A549 (cell line): ENCODE results near the gene SVOPL. TPM values are rescaled to one million over a fixed set of nuclear protein-coding genes. Genes with fewer than 3 reads are reported as not detected.
"Not testable (repeated sequence)": the region's sequence is repeated elsewhere in the genome, so short reads cannot be mapped to it uniquely, and the experiment has no call there.

Source experiments
- ATAC-seq, 2 experiments: fragments of 200-7000 bp in 1 of 2; fragments of >200 bp in 1 of 2; cut with Nextera tagmentation in 1 of 2; cut with Tn5 transposase in 1 of 2; 3 replicates each; pipeline versions ENCODE4 v1.8.0 to v1.9.1; 2018 to 2020; ENCODE audit warnings: mild to moderate bottlenecking in 1 of 2, moderate library complexity in 1 of 2
- CTCF ChIA-PET: fragments of 300-600 bp; sonication (Branson Sonifier 250); formaldehyde crosslinking; extraction: SDS; loops from one replicate; lab custom pipeline; 2021; ENCODE audit warnings: antibody characterized with exemption, inconsistent platforms; lab: Yijun Ruan, JAX
- POLR2A ChIA-PET: fragments of 350-600 bp; formaldehyde crosslinking; extraction: SDS; loops from one replicate; lab custom pipeline; 2021; ENCODE audit warnings: antibody characterized with exemption, inconsistent platforms; lab: Yijun Ruan, JAX
- DNase-seq, 2 experiments: peaks; one replicate each; pipeline versions ENCODE4 v3.0.0 to v3.0.0-alpha.2; 2011 to 2016; ENCODE audit warnings: low read depth in 1 of 2, low spot score in 1 of 2
- FAIRE-seq: peaks from 2 replicates; lab custom pipeline; 2011; peaks lifted over from hg19 to GRCh38; lab: Jason Lieb, UNC
- H3K27ac ChIP-seq, 2 experiments: fragments of >200 bp; sonication (Bioruptor Twin); formaldehyde crosslinking; 3 replicates each; pipeline ENCODE4 v1.5.1; 2016 to 2017
- H3K4me1 ChIP-seq: fragments of >200 bp; sonication (Bioruptor Twin); formaldehyde crosslinking; 3 replicates; pipeline ENCODE4 v1.6.1; 2016
- H3K4me2 ChIP-seq: fragments of >200 bp; sonication (Bioruptor Twin); formaldehyde crosslinking; 3 replicates; pipeline ENCODE4 v1.6.1; 2016
- H3K4me3 ChIP-seq: fragments of >200 bp; sonication (Bioruptor Twin); formaldehyde crosslinking; 3 replicates; pipeline ENCODE4 v1.5.1; 2016
- H3K9me3 ChIP-seq: fragments of >200 bp; sonication (Bioruptor Twin); formaldehyde crosslinking; 3 replicates; pipeline ENCODE4 v1.6.1; 2016
- CBX2 ChIP-seq: fragments of 200-600 bp; sonication (generic); IDR thresholded peaks from 2 replicates; pipeline ENCODE4 v1.6.1; 2016; ENCODE audit warnings: low read depth, mild to moderate bottlenecking, borderline replicate concordance
- CBX8 ChIP-seq: fragments of 200-600 bp; sonication (generic); IDR thresholded peaks from 2 replicates; pipeline ENCODE4 v1.6.1; 2016
- CEBPB ChIP-seq, 2 experiments: fragments of >200 bp in 1 of 2; sonication (Bioruptor Twin) in 1 of 2; formaldehyde crosslinking in 1 of 2; IDR thresholded peaks; 2 replicates each; pipeline ENCODE4 v1.6.1; 2012 to 2016
- CHD2 ChIP-seq: fragments of 150-350 bp; IDR thresholded peaks from 2 replicates; pipeline ENCODE4 v1.6.1; 2014; ENCODE audit warnings: low read length; ENCODE audit not compliant: partially characterized antibody
- EHMT2 ChIP-seq: fragments of 200-600 bp; sonication (generic); IDR thresholded peaks from 2 replicates; pipeline ENCODE4 v1.6.1; 2016; ENCODE audit warnings: antibody characterized with exemption, low read depth, mild to moderate bottlenecking, moderate library complexity
- EP300 ChIP-seq, 2 experiments: fragments of >200 bp; sonication (Bioruptor Twin); formaldehyde crosslinking; IDR thresholded peaks; 2 replicates in 1 of 2; 3 replicates in 1 of 2; pipeline ENCODE4 v1.6.1; 2016 to 2017
- FOSB ChIP-seq: fragments of 250-450 bp; sonication (Bioruptor Pico); IDR thresholded peaks from 2 replicates; pipeline ENCODE4 v1.5.0; 2020; ENCODE audit warnings: mild to moderate bottlenecking, moderate library complexity
- FOXS1 ChIP-seq: fragments of 250-450 bp; sonication (Bioruptor Pico); IDR thresholded peaks from 2 replicates; pipeline ENCODE4 v1.5.0; 2020; ENCODE audit warnings: mild to moderate bottlenecking, moderate library complexity
- GATA3 ChIP-seq: IDR thresholded peaks from 2 replicates; pipeline ENCODE4 v1.6.1; 2012; ENCODE audit warnings: borderline replicate concordance
- HEYL ChIP-seq: fragments of 250-450 bp; sonication (Bioruptor Pico); IDR thresholded peaks from 2 replicates; pipeline ENCODE4 v1.8.0; 2021; ENCODE audit warnings: mild to moderate bottlenecking, moderate library complexity
- HOXA7 ChIP-seq: fragments of 250-450 bp; sonication (Bioruptor Pico); IDR thresholded peaks from 2 replicates; pipeline ENCODE4 v1.5.0; 2020; ENCODE audit warnings: mild to moderate bottlenecking, moderate library complexity
- JUN ChIP-seq, 2 experiments: fragments of >200 bp; sonication (Bioruptor Twin); formaldehyde crosslinking; IDR thresholded peaks; 2 replicates in 1 of 2; 3 replicates in 1 of 2; pipeline ENCODE4 v1.6.1; 2016 to 2017
- KDM1A ChIP-seq: fragments of 200-600 bp; sonication (generic); IDR thresholded peaks from 2 replicates; pipeline ENCODE4 v1.6.1; 2016; ENCODE audit warnings: low read depth, mild to moderate bottlenecking
- MAFK ChIP-seq: fragments of 450-650 bp; IDR thresholded peaks from 2 replicates; pipeline ENCODE4 v1.6.1; 2014; ENCODE audit not compliant: partially characterized antibody
- MAX ChIP-seq: IDR thresholded peaks from 2 replicates; pipeline ENCODE4 v1.6.1; 2012
- MAZ ChIP-seq: fragments of 150-350 bp; IDR thresholded peaks from 2 replicates; pipeline ENCODE4 v1.6.1; 2014; ENCODE audit warnings: antibody characterized with exemption, low read depth, low read length, borderline replicate concordance
- NPAS2 ChIP-seq: fragments of 250-450 bp; sonication (Bioruptor Pico); IDR thresholded peaks from 2 replicates; pipeline ENCODE4 v1.8.0; 2022; ENCODE audit warnings: mild to moderate bottlenecking, moderate library complexity, borderline replicate concordance
- NR3C1 ChIP-seq: fragments of >200 bp; sonication (Bioruptor Twin); formaldehyde crosslinking; IDR thresholded peaks from 3 replicates; pipeline ENCODE4 v1.6.1; 2017
- PHF8 ChIP-seq: fragments of 200-600 bp; sonication (generic); IDR thresholded peaks from 2 replicates; pipeline ENCODE4 v1.6.1; 2016; ENCODE audit warnings: low read depth, mild to moderate bottlenecking, antibody characterized with exemption, moderate library complexity, borderline replicate concordance
- POLR2A ChIP-seq: IDR thresholded peaks from 2 replicates; pipeline ENCODE4 v1.6.1; 2012; ENCODE audit warnings: mild to moderate bottlenecking, low read length
- POLR2AphosphoS2 ChIP-seq: conservative IDR thresholded peaks from 2 replicates; pipeline ENCODE4 v1.6.1; 2012; ENCODE audit warnings: low read length, improper control_type of control experiment, inconsistent platforms
- RFX5 ChIP-seq: fragments of 450-650 bp; IDR thresholded peaks from 2 replicates; pipeline ENCODE4 v1.7.1; 2014; ENCODE audit warnings: antibody characterized with exemption, mild to moderate bottlenecking, moderate library complexity
- RNF2 ChIP-seq: fragments of 200-600 bp; sonication (generic); IDR thresholded peaks from 2 replicates; pipeline ENCODE4 v1.6.1; 2016; ENCODE audit warnings: low read depth, mild to moderate bottlenecking, antibody characterized with exemption, moderate library complexity, borderline replicate concordance
- SMC3 ChIP-seq: fragments of >200 bp; sonication (Bioruptor Twin); formaldehyde crosslinking; IDR thresholded peaks from 3 replicates; pipeline ENCODE4 v1.6.1; 2018; ENCODE audit warnings: inconsistent platforms
- SREBF2 ChIP-seq: fragments of 450-650 bp; IDR thresholded peaks from 2 replicates; pipeline ENCODE4 v1.6.1; 2014; ENCODE audit warnings: mild to moderate bottlenecking, moderate library complexity
- TFCP2L1 ChIP-seq: fragments of 250-450 bp; sonication (Bioruptor Pico); IDR thresholded peaks from 2 replicates; pipeline ENCODE4 v1.5.0; 2021; ENCODE audit warnings: mild to moderate bottlenecking
- ZFP36 ChIP-seq: fragments of 450-650 bp; IDR thresholded peaks from 2 replicates; pipeline ENCODE4 v1.6.1; 2014; ENCODE audit warnings: borderline replicate concordance; ENCODE audit not compliant: partially characterized antibody
- ZNF302 ChIP-seq: fragments of 250-450 bp; sonication (Bioruptor Pico); IDR thresholded peaks from 2 replicates; pipeline ENCODE4 v1.9.0; 2021; ENCODE audit warnings: inconsistent platforms, mild to moderate bottlenecking, moderate library complexity
- WGBS: methylation state at CpG from one replicate; pipeline ENCODE4 v1.1.6; 2017; ENCODE audit errors: missing lambda C conversion rate; 5-methylcytosine and 5-hydroxymethylcytosine counted together
- polyA plus RNA-seq, 4 experiments: library from polyadenylated mRNA; depleted of rRNA in 3 of 4; stranded (reverse); fragments of >200 nt; fragmentation: RNase III in 1 of 4; extraction: RNeasy Plus Mini Kit Qiagen cat#74134 plus additional on column Dnase treatment in 1 of 4; gene quantifications; 2 replicates in 3 of 4; 3 replicates in 1 of 4; pipeline ENCODE4 v1.2.3, GENCODE V29; 2011 to 2017
- TF ChIP-seq, protein P1 (sequence below): IDR thresholded peaks from 2 replicates; pipeline ENCODE4 v1.6.1; 2012; ENCODE audit warnings: low read depth, borderline replicate concordance
- TF ChIP-seq, protein P2 (sequence below): fragments of 150-350 bp; IDR thresholded peaks from 2 replicates; pipeline ENCODE4 v1.6.1; 2014; ENCODE audit warnings: low read depth, mild to moderate bottlenecking, low read length

Gene SVOPL
- polyA plus RNA-seq, 2 of the 4 experiments (the other 2 are of a cell fraction) = 0.21 TPM; not detected in 1

DNA sequence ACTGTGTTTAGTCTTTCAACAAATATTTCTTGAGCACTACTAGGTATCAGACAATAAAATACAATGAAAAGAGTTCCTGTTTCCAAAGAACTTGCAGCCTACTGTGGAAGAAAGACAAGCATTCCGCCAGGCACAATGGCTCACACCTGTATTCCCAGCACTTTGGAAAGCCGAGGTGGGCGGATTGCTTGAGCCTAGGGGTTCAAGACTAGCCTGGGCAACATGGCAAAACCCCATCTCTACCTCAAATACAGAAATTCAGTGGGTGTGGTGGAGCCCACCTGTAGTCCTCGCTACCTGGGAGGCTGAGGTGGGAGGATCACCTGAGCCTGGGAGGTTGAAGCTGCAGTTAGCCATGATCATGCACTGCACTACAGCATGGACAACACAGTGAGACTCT lies 6.1 kb downstream of the SVOPL start:
- DNase-seq (no peak), FAIRE-seq (no peak), ATAC-seq (no peak)
- WGBS = 15% methylated on average over 4 of the region's 4 CpGs
- no peak overlapping the region for H3K27ac ChIP-seq
- CTCF ChIA-PET = no interaction called here
- POLR2A ChIA-PET = no interaction called here
- no peaks in the 10 kb centered on the region for H3K4me1 ChIP-seq
- no peak overlapping the region for H3K4me2 ChIP-seq
- TF ChIP-seq RNF2 (no peak), NPAS2 (CRISPR knock-in tag) (no peak), JUN (IDR thresholded peaks at IDR 0.05) (no peak), FOSB (CRISPR knock-in tag) (no peak), CEBPB (IDR thresholded peaks at IDR 0.05) (no peak), GATA3 (no peak), SREBF2 (no peak), POLR2AphosphoS2 (no peak), PHF8 (no peak), FOXS1 (CRISPR knock-in tag) (no peak), MAX (no peak), EHMT2 (no peak), CHD2 (no peak), CBX8 (no peak), NR3C1 (no peak), SMC3 (no peak)
- TF ChIP-seq, protein P1, sequence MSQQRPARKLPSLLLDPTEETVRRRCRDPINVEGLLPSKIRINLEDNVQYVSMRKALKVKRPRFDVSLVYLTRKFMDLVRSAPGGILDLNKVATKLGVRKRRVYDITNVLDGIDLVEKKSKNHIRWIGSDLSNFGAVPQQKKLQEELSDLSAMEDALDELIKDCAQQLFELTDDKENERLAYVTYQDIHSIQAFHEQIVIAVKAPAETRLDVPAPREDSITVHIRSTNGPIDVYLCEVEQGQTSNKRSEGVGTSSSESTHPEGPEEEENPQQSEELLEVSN = no peak
- TF ChIP-seq, protein P2, sequence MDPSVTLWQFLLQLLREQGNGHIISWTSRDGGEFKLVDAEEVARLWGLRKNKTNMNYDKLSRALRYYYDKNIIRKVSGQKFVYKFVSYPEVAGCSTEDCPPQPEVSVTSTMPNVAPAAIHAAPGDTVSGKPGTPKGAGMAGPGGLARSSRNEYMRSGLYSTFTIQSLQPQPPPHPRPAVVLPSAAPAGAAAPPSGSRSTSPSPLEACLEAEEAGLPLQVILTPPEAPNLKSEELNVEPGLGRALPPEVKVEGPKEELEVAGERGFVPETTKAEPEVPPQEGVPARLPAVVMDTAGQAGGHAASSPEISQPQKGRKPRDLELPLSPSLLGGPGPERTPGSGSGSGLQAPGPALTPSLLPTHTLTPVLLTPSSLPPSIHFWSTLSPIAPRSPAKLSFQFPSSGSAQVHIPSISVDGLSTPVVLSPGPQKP = no peak
- no peak overlapping the region for H3K4me3 ChIP-seq
- no peaks in the 10 kb centered on the region for H3K9me3 ChIP-seq

DNA sequence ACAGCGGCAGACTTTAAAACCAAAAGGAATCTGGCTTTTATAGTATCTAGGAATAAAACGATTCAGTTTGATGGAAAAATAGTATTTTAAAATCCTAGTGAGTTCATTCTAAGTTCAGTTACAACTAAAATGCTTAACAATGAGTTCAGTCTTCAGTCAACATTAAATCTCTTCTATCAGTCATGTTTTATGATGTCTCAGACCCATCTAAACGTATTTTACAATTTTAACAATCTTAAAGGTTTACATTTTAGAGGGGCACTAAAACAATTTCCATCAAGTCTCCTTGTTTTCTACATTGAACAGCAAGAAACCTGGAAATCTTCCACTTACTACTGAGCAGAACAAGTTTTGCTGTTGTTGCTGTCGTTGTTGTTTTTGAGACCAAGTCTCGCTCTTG lies 10.0 kb downstream of the SVOPL start:
- Histone ChIP-seq H3K4me3 (no peak overlapping the region), H3K9me3 (no peaks in the 10 kb centered on the region), H3K4me2 (no peak overlapping the region), H3K27ac (no peak overlapping the region), H3K4me1 (no peaks in the 10 kb centered on the region)
- WGBS = 45% methylated on average over 5 of the region's 5 CpGs
- TF ChIP-seq FOXS1 (CRISPR knock-in tag) = no peak
- TF ChIP-seq MAX = no peak
- no peak for TF ChIP-seq KDM1A
- no peak for TF ChIP-seq RNF2
- no peak for TF ChIP-seq TFCP2L1 (CRISPR knock-in tag)
- TF ChIP-seq CBX2 = no peak
- no peak for TF ChIP-seq EP300 (IDR thresholded peaks at IDR 0.05)
- TF ChIP-seq FOSB (CRISPR knock-in tag) = no peak
- no peak for TF ChIP-seq HEYL
- TF ChIP-seq POLR2A = no peak
- TF ChIP-seq RFX5 = no peak
- TF ChIP-seq ZNF302 = no peak
- ChIA-PET POLR2A (no interaction called here), CTCF (interaction anchor here (1.0 kb wide), 1 partner anchor 43 kb away, joined by 3 read pairs; no protein-coding TSS in a partner anchor)
- ATAC-seq (no peak), FAIRE-seq (no peak), DNase-seq (no peak)

DNA sequence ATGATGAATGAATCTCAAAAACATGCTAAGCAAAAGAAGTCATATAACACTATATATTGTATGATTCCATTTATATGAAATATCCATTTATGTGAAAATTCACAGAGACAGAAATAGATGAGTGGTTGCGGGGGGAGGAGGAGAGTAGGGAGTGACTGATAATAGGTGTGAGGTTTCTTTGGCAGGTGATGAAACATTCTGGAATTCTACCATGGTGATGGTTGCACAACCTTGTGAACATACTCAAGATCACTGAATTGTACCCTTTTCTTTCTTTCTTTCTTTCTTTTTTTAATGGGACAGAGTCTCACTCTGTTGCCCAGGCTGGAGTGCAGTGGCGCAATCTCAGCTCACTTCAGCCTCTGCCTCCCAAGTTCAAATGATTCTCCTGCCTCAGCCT lies 10.7 kb downstream of the SVOPL start:
- DNase-seq = no peak
- no peaks in the 10 kb centered on the region for H3K4me1 ChIP-seq
- no peak for ATAC-seq
- no peak overlapping the region for H3K4me3 ChIP-seq
- ChIA-PET POLR2A (no interaction called here), CTCF (interaction anchor here (1.0 kb wide), 1 partner anchor 43 kb away, joined by 3 read pairs; no protein-coding TSS in a partner anchor)
- H3K4me2 ChIP-seq = no peak overlapping the region
- TF ChIP-seq GATA3 (no peak), ZFP36 (no peak), EHMT2 (no peak), POLR2AphosphoS2 (no peak), FOXS1 (CRISPR knock-in tag) (no peak), SREBF2 (no peak), MAZ (no peak), HOXA7 (CRISPR knock-in tag) (no peak), CBX2 (no peak), MAFK (no peak)
- TF ChIP-seq, protein P2 = no peak
- no peak overlapping the region for H3K27ac ChIP-seq
- FAIRE-seq = no peak
- no peaks in the 10 kb centered on the region for H3K9me3 ChIP-seq
- WGBS = 53% methylated on average over 2 of the region's 2 CpGs

- POLR2A ChIA-PET, H3K4me3 ChIP-seq, H3K9me3 ChIP-seq, H3K27ac ChIP-seq, H3K4me1 ChIP-seq, ATAC-seq, H3K4me2 ChIP-seq, FAIRE-seq, DNase-seq, CTCF ChIA-PET: not testable (repeated sequence)
- 28% methylated on average over 6 of the region's 6 CpGs for WGBS
Measured at GRCh38 chr7:138688037-138688436, 13.1 kb downstream of the SVOPL start.
